GM20000 (cell line): ENCODE results near the gene SET.
"Not testable (repeated sequence)": the region's sequence is repeated elsewhere in the genome, so short reads cannot be mapped to it uniquely, and the experiment has no call there.

Experiments
- DNase-seq: peaks from one replicate; pipeline ENCODE4 v3.0.0; 2012; ENCODE audit warnings: low spot score
- CTCF ChIP-seq: IDR thresholded peaks from 2 replicates; pipeline ENCODE4 v1.5.1; 2012; ENCODE audit warnings: mild to moderate bottlenecking, control low read depth; ENCODE audit errors: extremely low read depth, missing control alignments

The SET gene

GRCh38 chr9:128688501-128689292, at the start of gene SET:
Gene SET (plus strand): TSS chr9:128689222. CDS start chr9:128689583, 361 bp downstream.
- no peak for TF ChIP-seq CTCF
- peak; percentile 100 for DNase-seq

- no peak for DNase-seq
- TF ChIP-seq CTCF: no peak
Measured at GRCh38 chr9:128640603-128641002, 48.4 kb upstream of the SET start.

- TF ChIP-seq CTCF: no peak
- DNase-seq: no peak
Measured at GRCh38 chr9:128642675-128643245, 46.3 kb upstream of the SET start.

- DNase-seq: peak; percentile 81
Measured at GRCh38 chr9:128643519-128644300, 45.3 kb upstream of the SET start.

GRCh38 chr9:128648206-128648605, 40.8 kb upstream of the SET start:
- DNase-seq: not testable (repeated sequence)

More at GRCh38 chr9:128643519-128644300, 45.3 kb upstream of the SET start:
- no peak for TF ChIP-seq CTCF

GRCh38 chr9:128651798-128652197, 37.2 kb upstream of the SET start:
- no peak for TF ChIP-seq CTCF
- no peak for DNase-seq

GRCh38 chr9:128653908-128654307, 35.1 kb upstream of the SET start:
- no peak for DNase-seq
- TF ChIP-seq CTCF: no peak
